ENCODE measurements around the gene CRADD.
"Not testable (repeated sequence)": the region's sequence is repeated elsewhere in the genome, so short reads cannot be mapped to it uniquely, and the experiment has no call there.

CRADD gene

GRCh38 chr12:93913845-93914244 is 236.7 kb downstream of the CRADD start:
- no peak for DNase-seq

- no peak for DNase-seq
Observed at GRCh38 chr12:93914281-93914680, 237.1 kb downstream of the CRADD start.

GRCh38 chr12:93915411-93915810 is 238.2 kb downstream of the CRADD start:
- no peak for DNase-seq

GRCh38 chr12:93916402-93916801 is 239.2 kb downstream of the CRADD start:
- no peak for DNase-seq

- DNase-seq: no peak
Observed at GRCh38 chr12:93918262-93918661, 241.1 kb downstream of the CRADD start.

GRCh38 chr12:93918900-93919299 is 241.7 kb downstream of the CRADD start:
- no peak for DNase-seq

GRCh38 chr12:93921521-93921920 is 244.3 kb downstream of the CRADD start:
- DNase-seq: no peak

- DNase-seq: peak; percentile 88
Observed at GRCh38 chr12:93922583-93923006, 245.4 kb downstream of the CRADD start.

- peak; percentile 23 for DNase-seq
Observed at GRCh38 chr12:93924367-93924766, 247.2 kb downstream of the CRADD start.

- DNase-seq: peak; percentile 70
Observed at GRCh38 chr12:93925585-93926205, 248.5 kb downstream of the CRADD start.

- no peak for DNase-seq
Observed at GRCh38 chr12:93926237-93926636, 249.1 kb downstream of the CRADD start.

- DNase-seq: not testable (repeated sequence)
Observed at GRCh38 chr12:93929081-93929480, 251.9 kb downstream of the CRADD start.

GRCh38 chr12:93937812-93938211 is 260.6 kb downstream of the CRADD start:
- DNase-seq: peak; percentile 45

GRCh38 chr12:93938317-93938716 is 261.1 kb downstream of the CRADD start:
- peak; percentile 95 for DNase-seq

GRCh38 chr12:93938931-93939330 is 261.8 kb downstream of the CRADD start:
- DNase-seq: peak; percentile 58

- DNase-seq: peak; percentile 17
Observed at GRCh38 chr12:93939641-93940325, 262.6 kb downstream of the CRADD start.

GRCh38 chr12:93943780-93944179 is 266.6 kb downstream of the CRADD start:
- DNase-seq: peak; percentile 43

GRCh38 chr12:93944201-93944600 is 267.0 kb downstream of the CRADD start:
- DNase-seq: no peak
